KOPT-K1 (cell line): ENCODE results near the gene DPP9.
A peak's percentile ranks its signal among the peaks of the same experiment; 100 is the strongest.

Source experiments
- H3K27ac ChIP-seq: fragments of 200-600 bp; sonication (generic); 2 replicates; pipeline ENCODE4 v1.5.1; 2016; ENCODE audit warnings: antibody characterized with exemption, mild to moderate bottlenecking, low read depth, low read length; ENCODE audit not compliant: poor library complexity, severe bottlenecking
- H3K36me3 ChIP-seq: fragments of 200-600 bp; sonication (generic); 2 replicates; pipeline ENCODE4 v1.5.1; 2017; ENCODE audit warnings: antibody characterized with exemption, mild to moderate bottlenecking, low read length, moderate library complexity; ENCODE audit not compliant: insufficient read depth
- H3K9me3 ChIP-seq: fragments of 200-600 bp; sonication (generic); 2 replicates; pipeline ENCODE4 v1.5.1; 2017; ENCODE audit warnings: antibody characterized with exemption, low read length, mild to moderate bottlenecking; ENCODE audit not compliant: insufficient read depth, poor library complexity, severe bottlenecking

Gene DPP9

DNA sequence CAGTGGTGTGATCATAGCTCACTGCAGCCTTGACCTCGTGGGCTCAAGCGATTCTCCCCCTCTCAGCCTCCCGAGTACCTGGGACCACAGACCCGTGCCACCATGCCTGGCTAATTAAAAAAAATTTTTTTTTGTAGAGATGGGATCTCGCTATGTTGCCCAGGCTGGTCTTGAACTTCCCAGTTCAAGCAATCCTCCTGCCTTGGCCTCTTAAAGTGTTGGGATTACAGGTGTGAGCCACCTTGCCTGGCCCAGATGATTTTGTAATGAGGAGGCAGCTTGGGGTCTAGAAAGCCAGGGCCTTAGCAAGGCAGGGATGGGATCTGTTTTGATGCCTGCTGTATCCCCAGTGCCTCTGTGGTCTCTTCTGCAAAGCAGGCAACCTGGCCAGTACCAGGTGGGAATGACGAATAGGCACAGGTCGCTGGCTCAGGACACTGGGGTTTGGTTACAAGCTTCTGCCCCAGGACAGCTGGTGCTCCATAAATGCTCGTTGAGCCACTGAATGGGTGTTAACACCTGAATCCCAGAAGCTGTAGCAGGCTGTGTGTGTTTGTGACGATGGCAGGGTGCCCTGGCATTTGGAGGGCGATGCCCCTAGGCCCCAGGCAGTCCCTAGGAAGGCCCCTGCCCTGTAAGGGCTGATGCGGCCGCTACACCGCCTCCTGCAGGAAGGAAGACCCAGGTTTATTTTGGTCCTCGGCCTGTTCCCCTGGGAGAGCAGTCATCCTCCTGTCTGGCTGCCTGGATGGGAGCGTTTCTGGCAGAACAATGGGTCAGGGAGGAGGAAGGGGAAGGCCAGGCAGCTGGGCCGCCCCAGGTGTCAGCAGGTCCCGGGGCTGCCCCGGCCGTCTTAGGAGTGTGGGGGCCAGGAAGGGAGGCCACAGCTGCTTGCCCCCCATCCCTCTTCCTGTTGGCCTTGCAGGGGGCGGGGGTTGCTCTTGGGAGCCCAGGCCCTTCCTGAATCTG, 75.7 kb downstream of the DPP9 start:
- Histone ChIP-seq H3K27ac (no peak overlapping the region), H3K36me3 (peaks cover 12% of the 10 kb centered on the region), H3K9me3 (no peaks in the 10 kb centered on the region)

DNA sequence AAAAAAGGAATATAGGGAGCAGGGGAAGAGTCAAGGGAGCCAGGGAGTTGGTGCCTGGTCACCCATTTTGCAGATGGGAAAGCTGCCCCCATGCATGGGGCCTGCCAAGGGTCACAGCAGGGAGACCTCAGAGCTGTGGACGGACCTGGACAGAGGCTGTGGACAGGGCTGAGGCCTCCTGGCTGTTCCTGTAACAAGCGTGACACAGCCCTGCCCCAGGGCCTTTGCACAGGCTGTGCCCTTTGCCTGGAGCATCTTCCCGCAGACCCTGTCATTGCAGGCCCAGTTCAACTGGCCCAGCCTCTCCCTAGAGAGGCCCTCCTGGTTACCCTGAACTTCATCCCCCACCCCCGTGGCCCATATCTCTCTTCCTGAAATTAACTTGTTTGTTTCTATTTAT, 77.9 kb downstream of the DPP9 start:
- Histone ChIP-seq H3K36me3 (no peaks in the 10 kb centered on the region), H3K9me3 (no peaks in the 10 kb centered on the region), H3K27ac (no peak overlapping the region)

DNA sequence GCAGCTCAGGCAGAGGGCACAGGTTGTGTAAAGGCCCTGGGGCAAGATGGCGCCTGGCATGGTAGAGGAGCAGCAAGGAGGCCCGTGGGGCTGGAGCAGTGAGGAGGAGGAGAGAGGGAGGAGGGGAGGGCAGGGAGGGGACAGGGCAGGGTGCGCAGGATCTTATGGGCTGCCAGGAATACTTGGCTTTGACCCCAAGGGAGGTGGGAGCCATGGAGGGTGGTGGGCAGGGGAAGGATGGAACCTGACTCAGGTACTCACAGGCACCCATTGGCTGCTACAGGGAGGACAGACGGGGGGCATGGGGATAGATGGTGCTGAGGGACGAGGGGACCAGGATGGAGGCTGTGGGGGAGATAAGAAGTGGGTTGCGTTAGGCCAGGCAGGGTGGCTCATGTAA, 81.0 kb downstream of the DPP9 start:
- Histone ChIP-seq H3K27ac (no peak overlapping the region), H3K36me3 (no peaks in the 10 kb centered on the region), H3K9me3 (no peaks in the 10 kb centered on the region)

DNA sequence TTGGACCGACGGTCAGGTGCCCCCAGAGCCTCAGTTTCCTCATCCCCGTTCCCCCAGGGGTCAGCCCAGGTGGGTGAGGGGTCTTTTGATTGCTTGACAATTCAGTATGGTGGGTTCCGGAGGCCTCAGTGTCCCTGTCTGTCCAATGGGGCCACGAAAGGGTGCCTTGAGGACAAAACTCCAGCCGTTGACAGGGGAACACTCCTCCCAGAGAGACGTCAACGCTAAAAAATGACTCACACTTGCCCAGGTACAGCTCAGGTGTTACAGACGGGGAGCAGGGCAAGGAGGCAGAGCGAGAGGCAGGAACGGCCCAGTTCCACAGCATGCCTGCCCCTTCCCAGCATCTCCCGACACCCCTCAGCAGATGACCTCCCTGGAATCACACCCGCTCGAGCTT, 82.5 kb downstream of the DPP9 start:
- H3K27ac ChIP-seq = no peak overlapping the region
- no peaks in the 10 kb centered on the region for H3K36me3 ChIP-seq
- no peaks in the 10 kb centered on the region for H3K9me3 ChIP-seq

DNA sequence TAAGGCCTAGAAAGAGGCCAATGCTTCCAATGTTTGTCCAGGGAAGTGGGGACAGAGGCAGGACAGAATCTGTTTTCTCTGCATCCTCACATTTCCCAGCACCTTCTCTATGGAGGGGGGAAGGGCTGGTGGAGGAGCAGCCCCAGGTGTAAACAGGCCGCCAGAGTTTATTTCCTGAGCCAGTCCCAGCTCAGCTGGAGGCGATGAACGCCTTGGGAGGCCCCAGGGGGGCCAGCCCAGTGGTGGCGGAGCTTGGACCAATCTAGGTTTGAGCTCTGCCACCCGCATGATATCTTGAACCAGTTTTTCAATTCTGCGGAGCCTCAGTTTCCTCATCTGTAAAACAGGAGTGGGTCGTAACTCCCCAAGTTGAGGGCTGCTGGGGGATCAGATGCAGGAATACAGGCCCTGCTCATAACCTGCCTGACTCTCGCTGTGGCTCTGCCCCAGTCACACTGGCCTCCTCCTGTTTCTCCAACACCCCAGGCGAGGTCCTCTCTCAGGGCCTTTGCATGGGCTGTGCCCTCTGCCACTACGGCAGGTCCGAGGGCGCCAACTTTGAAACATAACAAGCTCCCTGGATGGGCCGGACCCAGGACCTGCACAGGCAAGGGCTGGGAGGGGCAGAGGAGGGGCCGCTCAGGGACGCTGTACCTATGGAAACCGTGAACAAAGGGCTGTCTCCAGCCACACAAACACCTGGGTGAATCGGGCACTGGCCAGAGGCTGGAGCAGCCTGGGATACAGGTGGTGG, 83.2 kb downstream of the DPP9 start:
- H3K9me3 ChIP-seq = no peaks in the 10 kb centered on the region
- H3K27ac ChIP-seq = peak overlapping the region; percentile 76
- no peaks in the 10 kb centered on the region for H3K36me3 ChIP-seq

DNA sequence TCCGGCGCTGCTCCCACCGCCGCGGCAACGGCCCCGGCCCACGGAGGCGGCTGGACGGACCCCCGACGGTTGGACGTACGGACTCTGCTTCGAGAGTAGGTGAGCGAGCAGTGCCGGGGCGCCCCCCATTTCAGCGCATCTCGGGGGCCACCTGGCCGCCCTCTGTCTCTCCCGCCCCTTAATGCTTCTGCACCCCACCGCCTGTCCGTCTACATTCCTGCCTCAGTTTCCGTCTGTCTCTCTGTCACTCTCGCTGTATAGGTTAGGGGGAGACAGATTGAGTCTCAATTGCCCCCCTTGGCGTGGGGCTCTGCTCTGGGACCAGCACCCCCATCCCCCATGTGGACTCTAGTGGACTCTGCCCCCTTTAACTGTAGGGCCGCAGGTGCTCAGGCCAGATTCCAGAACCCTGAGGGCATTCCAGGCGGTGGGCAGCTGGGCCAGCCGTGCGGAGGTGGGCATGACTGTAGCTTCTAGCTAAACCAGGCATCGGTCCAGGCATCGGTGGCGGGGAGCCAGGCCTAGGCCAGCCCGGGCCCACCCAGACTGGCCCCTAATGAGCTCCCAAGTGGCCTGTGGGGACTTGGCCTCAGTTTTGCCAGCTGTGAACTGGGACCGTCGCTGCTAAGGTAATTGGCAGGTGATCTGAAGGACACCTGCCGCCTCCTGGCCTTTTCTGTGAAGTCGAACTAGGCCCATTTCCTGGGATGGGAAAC, 84.0 kb downstream of the DPP9 start:
- H3K27ac ChIP-seq = peak overlapping the region; percentile 76
- H3K9me3 ChIP-seq = no peaks in the 10 kb centered on the region
- H3K36me3 ChIP-seq = no peaks in the 10 kb centered on the region

DNA sequence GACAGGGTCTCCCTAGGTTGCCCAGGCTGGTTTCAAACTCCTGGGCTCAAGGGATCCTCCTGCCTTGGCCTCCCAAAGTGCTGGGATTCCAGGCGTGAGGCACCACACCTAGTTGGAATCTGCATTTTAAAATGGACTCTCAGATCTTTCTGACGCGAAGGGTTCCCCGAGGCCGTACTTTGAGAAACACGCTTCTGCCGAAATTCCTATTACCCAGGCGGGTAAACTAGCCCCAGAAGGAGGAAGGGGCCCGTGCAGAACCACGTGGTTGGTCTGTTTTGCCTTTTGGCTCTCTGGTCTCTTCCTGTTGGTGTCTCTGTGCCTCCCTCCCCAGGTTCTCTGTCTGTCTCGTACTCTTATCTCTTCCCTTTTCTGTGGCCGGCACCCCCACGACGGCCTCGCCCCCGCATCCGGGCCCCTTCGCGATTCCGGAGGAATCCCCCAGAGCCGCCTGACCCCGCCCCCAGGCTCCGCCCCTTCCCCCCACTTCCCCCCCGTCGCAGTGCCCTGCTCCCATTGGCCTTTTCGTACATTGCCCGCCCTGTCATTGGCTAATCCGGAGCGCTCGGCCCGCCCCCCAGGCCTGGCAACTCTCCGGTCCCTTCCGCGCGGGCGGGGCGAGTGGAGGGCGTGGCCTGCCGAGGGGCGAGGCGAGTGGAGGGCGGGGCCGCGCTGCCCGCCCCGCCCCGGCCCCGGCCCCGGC, 84.7 kb downstream of the DPP9 start, which contains the start of gene TNFAIP8L1:
Gene TNFAIP8L1 (plus strand): TSS at position 689 of the 703 bp plus-strand sequence. CDS start 12,354 bp downstream, outside the sequence.
- Histone ChIP-seq H3K27ac (peak within 1 kb of the TSS; percentile 76), H3K36me3 (no peaks in the 10 kb centered on the region), H3K9me3 (no peaks in the 10 kb centered on the region)

DNA sequence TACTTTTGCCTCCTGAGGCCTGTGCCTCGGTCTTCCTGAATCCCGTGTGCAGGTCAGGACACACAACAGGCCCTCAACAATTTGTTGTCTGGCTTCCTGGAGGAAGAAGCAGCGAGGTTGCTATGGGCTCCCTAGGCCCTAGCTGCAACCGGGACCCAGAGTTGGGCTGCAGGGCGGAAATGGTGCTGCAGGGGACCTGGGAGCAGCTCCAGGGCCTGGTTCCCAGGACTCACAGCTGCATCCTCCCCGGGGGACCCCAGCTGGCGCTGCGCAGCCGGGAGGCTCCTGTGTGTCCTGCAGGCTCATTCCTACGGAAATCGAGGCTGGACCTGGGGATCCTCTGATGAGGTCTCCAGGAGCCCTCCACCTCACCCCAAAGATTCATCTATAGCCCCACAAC, 85.3 kb downstream of the DPP9 start:
- Histone ChIP-seq H3K27ac (peak overlapping the region; percentile 58), H3K36me3 (no peaks in the 10 kb centered on the region), H3K9me3 (no peaks in the 10 kb centered on the region)

DNA sequence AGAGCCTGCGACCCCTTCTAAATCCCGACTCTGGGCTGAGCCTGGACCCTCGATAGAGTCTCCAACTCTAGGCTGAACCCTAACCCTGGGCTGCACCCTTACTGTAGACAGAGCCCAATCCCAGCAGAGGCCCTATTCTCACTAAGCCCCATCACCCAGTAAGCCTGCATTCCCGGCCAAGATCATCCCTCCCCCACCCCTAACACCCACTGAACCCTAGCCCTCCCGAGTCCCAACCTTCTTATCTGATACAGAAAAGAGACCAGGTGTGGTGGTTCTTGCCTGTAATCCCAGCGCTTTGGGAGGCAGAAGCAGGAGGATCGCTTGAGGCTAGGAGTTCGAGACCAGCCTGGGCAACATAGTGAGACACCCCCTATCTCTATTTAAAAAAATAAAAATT, 86.9 kb downstream of the DPP9 start:
- Histone ChIP-seq H3K36me3 (no peaks in the 10 kb centered on the region), H3K9me3 (no peaks in the 10 kb centered on the region), H3K27ac (no peak overlapping the region)

DNA sequence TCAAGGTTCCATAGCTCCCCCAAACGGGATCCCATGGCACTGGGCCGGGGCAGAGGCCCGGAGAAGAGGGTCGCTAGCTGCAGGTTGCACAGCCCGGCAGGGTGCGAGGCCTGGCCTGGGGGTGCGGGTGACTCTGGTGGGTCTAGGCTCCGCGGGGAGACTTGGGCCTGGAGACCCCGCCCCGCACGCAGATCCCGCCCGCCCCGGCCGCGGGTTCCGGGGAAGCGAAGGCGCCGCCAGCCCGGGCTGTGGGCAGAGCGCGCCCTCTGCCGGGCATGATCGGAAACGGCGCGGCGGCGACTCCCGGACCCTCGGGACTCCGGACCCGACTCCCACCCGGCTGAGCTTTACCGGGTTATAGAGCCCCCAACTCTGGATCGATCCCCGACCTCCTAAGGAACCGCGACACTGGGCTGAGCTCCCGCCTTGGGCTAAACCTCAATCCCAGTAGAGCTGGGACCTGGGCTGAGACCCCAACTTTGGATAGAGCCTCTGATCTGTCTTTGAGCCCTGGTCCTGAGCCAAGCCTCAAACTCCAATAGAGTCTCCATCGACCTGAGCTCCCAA, 87.4 kb downstream of the DPP9 start:
- peak overlapping the region; percentile 26 for H3K27ac ChIP-seq
- H3K9me3 ChIP-seq = no peaks in the 10 kb centered on the region
- no peaks in the 10 kb centered on the region for H3K36me3 ChIP-seq

DNA sequence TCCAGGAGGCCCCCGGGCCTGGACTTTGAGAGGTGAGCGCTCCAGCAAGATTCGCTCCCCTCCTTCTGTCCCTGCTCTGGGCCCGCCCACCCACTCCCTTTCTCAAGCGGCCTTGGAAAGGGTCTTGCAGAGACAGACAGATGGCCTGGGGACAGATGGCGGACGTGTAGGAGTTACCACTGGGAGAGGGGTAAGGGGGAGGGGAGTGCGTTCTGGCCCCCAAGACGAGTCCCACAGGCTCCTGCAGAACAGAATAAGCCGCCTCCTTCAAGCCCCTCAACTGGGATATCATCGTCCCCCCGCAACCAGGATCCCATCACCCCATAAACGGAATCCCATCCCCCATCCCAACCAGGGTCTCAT, 87.9 kb downstream of the DPP9 start:
- Histone ChIP-seq H3K36me3 (no peaks in the 10 kb centered on the region), H3K27ac (peak overlapping the region; percentile 26), H3K9me3 (no peaks in the 10 kb centered on the region)

DNA sequence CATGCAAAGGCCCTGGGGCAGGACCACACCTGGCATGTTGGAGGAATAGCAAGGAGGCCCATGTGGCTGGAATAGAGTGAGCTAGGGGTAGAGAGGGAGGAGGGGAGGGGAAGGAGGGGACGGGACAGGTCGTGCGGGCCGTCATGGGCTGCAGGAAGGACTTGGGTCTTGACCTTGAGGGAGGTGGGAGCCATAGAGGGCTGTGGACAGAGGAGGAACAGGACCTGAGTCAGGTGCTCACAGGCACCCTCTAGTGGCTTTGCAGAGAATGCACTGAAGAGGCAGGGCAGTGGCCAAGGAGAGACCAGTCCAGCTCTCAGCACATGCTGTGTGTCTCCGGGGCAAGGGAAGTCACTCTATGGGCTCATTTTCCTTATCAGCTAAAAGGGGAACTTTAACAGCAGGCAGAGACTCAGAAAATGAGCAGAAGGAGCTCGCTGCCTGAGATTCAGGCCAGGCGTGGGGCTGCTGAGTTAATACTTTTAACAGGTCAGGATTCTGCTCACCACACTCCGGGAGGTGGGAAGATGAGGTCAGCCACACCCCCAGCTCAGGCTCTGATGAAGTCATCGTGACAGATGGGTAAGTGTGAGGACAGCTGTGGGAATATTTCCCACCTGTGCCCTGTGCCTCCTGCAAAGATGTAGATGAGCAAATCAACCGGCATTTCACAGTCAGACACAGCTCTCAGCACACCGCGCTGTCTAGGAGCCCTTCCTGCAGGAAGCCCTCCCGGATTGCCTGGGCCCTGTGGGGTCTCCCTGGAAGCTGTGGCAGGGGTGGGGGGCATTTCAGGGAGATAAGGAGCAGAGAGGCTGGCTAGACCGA, 90.3 kb downstream of the DPP9 start:
- Histone ChIP-seq H3K27ac (no peak overlapping the region), H3K36me3 (no peaks in the 10 kb centered on the region), H3K9me3 (no peaks in the 10 kb centered on the region)
